Endothelial cell of umbilical vein (primary cell): Measurements from ENCODE around the gene PLXNA3. TPM values are rescaled to one million over a fixed set of nuclear protein-coding genes. Genes with fewer than 3 reads are reported as not detected.

Source experiments
- BruUV-seq: library from RNA; stranded (reverse); fragments of 400-500 nt; replicated peaks from 2 replicates; lab custom pipeline; 2021; lab: Mats Ljungman, UMichigan
- CTCF ChIA-PET: fragments of 300-600, 350-600 bp; sonication (Branson Sonifier 250); formaldehyde crosslinking; loops from one replicate; lab custom pipeline; 2021; ENCODE audit warnings: antibody characterized with exemption, inconsistent platforms; lab: Charles Lee
- POLR2A ChIA-PET: fragments of 300-600, 350-600 bp; sonication (Branson Sonifier 250); formaldehyde crosslinking; loops from one replicate; lab custom pipeline; 2021; ENCODE audit warnings: antibody characterized with exemption, inconsistent platforms; lab: Charles Lee
- DNase-seq: peaks from one replicate; pipeline ENCODE4 v3.0.0-alpha.2; 2011; ENCODE audit warnings: low read depth, low spot score
- FAIRE-seq: peaks from 2 replicates; lab custom pipeline; 2011; peaks lifted over from hg19 to GRCh38; lab: Jason Lieb, UNC
- H2AFZ ChIP-seq: 2 replicates; pipeline ENCODE4 v1.6.0; 2012; ENCODE audit warnings: low read depth, low read length, control low read depth, inconsistent platforms
- H3K27ac ChIP-seq: 2 replicates; pipeline ENCODE4 v1.5.1; 2011; ENCODE audit warnings: low read depth, mild to moderate bottlenecking, control low read depth, low read length, moderate library complexity; ENCODE audit not compliant: insufficient read depth
- H3K27me3 ChIP-seq, 2 experiments: 2 replicates each; pipeline versions ENCODE4 v1.6.0 to v1.6.1; 2011; ENCODE audit warnings: low read length in 2 of 2, mixed read lengths in 1 of 2; ENCODE audit not compliant: control insufficient read depth in 2 of 2, insufficient read depth in 2 of 2
- H3K36me3 ChIP-seq, 2 experiments: 2 replicates in 1 of 2; 3 replicates in 1 of 2; pipeline ENCODE4 v1.5.1; 2011; ENCODE audit warnings: low read length in 2 of 2, mild to moderate bottlenecking in 1 of 2, moderate library complexity in 1 of 2; ENCODE audit not compliant: control insufficient read depth in 2 of 2, insufficient read depth in 2 of 2; ENCODE audit errors: extremely low read depth in 1 of 2
- H3K4me1 ChIP-seq: 3 replicates; pipeline ENCODE4 v1.5.1; 2011; ENCODE audit warnings: mild to moderate bottlenecking, low read length; ENCODE audit not compliant: control insufficient read depth, insufficient read depth; ENCODE audit errors: extremely low read depth
- H3K4me2 ChIP-seq: 2 replicates; pipeline ENCODE4 v1.6.1; 2011; ENCODE audit warnings: low read length, control low read depth, mixed read lengths; ENCODE audit not compliant: insufficient read depth
- H3K4me3 ChIP-seq, 3 experiments: fragments of 200-600 bp in 1 of 3; sonication (generic), shearing (Covaris generic) in 1 of 3; replicated peaks in 1 of 3; 2 replicates each; pipeline ENCODE4 v1.5.1; 2011 to 2016; ENCODE audit warnings: control low read depth in 3 of 3, low read length in 3 of 3, mild to moderate bottlenecking in 2 of 3, inconsistent platforms in 1 of 3, low read depth in 1 of 3, moderate library complexity in 1 of 3; ENCODE audit not compliant: insufficient read depth in 1 of 3
- H3K79me2 ChIP-seq: 2 replicates; pipeline ENCODE4 v1.6.0; 2012; ENCODE audit warnings: low read length, inconsistent platforms; ENCODE audit not compliant: control insufficient read depth, insufficient read depth
- H3K9ac ChIP-seq: replicated peaks from 2 replicates; pipeline ENCODE3; 2011; ENCODE audit warnings: low read length, control low read depth; ENCODE audit not compliant: insufficient read depth; ENCODE audit errors: extremely low read depth
- H3K9me1 ChIP-seq: replicated peaks from 3 replicates; pipeline ENCODE4 v1.6.0; 2011; ENCODE audit warnings: mild to moderate bottlenecking, low read length; ENCODE audit not compliant: control insufficient read depth, insufficient read depth; ENCODE audit errors: extremely low read depth
- H3K9me3 ChIP-seq: replicated peaks from 2 replicates; pipeline ENCODE4 v1.5.1; 2012; ENCODE audit warnings: low read length, inconsistent platforms; ENCODE audit not compliant: control insufficient read depth, insufficient read depth
- H4K20me1 ChIP-seq: replicated peaks from 2 replicates; pipeline ENCODE3; 2011; ENCODE audit warnings: mild to moderate bottlenecking, low read length; ENCODE audit not compliant: control insufficient read depth, insufficient read depth; ENCODE audit errors: extremely low read depth
- EZH2 ChIP-seq: IDR thresholded peaks from 2 replicates; pipeline ENCODE4 v1.6.1; 2012; ENCODE audit warnings: borderline replicate concordance, low read depth, mild to moderate bottlenecking, moderate library complexity, low read length, inconsistent platforms; ENCODE audit not compliant: severe bottlenecking
- FOS ChIP-seq: IDR thresholded peaks from 2 replicates; pipeline ENCODE4 v1.6.1; 2011; ENCODE audit warnings: mild to moderate bottlenecking, low read length, moderate library complexity, borderline replicate concordance; ENCODE audit not compliant: insufficient read depth
- JUN ChIP-seq: IDR thresholded peaks from 2 replicates; pipeline ENCODE4 v1.6.1; 2011; ENCODE audit warnings: borderline replicate concordance, low read depth; ENCODE audit not compliant: insufficient read length, insufficient read depth
- MYC ChIP-seq: IDR thresholded peaks from one replicate; pipeline ENCODE4 v1.6.1; 2011; ENCODE audit warnings: mild to moderate bottlenecking, low read depth, low read length
- POLR2A ChIP-seq: IDR thresholded peaks from 2 replicates; pipeline ENCODE4 v1.6.1; 2012; ENCODE audit warnings: low read depth, mild to moderate bottlenecking, control low read depth, low read length
- POLR2AphosphoS5 ChIP-seq: IDR thresholded peaks from 2 replicates; pipeline ENCODE4 v1.6.1; 2012; ENCODE audit warnings: low read depth, mild to moderate bottlenecking, control low read depth, low read length, moderate library complexity; ENCODE audit not compliant: insufficient read depth
- dilution Hi-C: fragments of 300-500 bp; cut with MboI; formaldehyde crosslinking; loops from one replicate; pipeline ENCODE4 v1.15.0; 2019; ENCODE audit warnings: low sequenced_read_pairs; ENCODE audit not compliant: extremely low pct_ligation_motif_present
- intact Hi-C: fragments of 100-400 bp; cut with micrococcal nuclease; formaldehyde crosslinking; loops from one replicate; pipeline ENCODE4 v1.10.0; 2022
- polyA plus RNA-seq, 4 experiments: library from polyadenylated mRNA; depleted of rRNA in 3 of 4; stranded (reverse) in 3 of 4; unstranded in 1 of 4; fragments of >200 nt; gene quantifications; 2 replicates each; pipeline versions ENCODE4 v1.2.1 to v1.2.3, GENCODE V29; 2011 to 2012; ENCODE audit warnings: missing spikeins in 1 of 4
- total RNA-seq: library from RNA; stranded (reverse); gene quantifications from 2 replicates; pipeline ENCODE4 v1.2.3, GENCODE V29; 2021
- TF ChIP-seq, protein P1 (sequence below), 2 donors: IDR thresholded peaks; 1 replicate in 1 of 2; 2 replicates in 1 of 2; pipeline ENCODE4 v1.5.1; 2011; ENCODE audit warnings: low read length in 2 of 2, mild to moderate bottlenecking in 2 of 2, moderate library complexity in 2 of 2, control low read depth in 1 of 2, inconsistent platforms in 1 of 2, low read depth in 1 of 2; ENCODE audit not compliant: insufficient read depth in 1 of 2; ENCODE audit errors: extremely low read depth in 1 of 2
- TF ChIP-seq, protein P2 (sequence below): IDR thresholded peaks from 2 replicates; pipeline ENCODE4 v1.6.1; 2011; ENCODE audit not compliant: insufficient read depth, insufficient read length

Gene PLXNA3
- total and polyA plus RNA-seq, 2 donors (not counting 3 experiments of a cell fraction or from before 2014, with no cell fraction given) = 56.8 to 58.6 TPM

DNA sequence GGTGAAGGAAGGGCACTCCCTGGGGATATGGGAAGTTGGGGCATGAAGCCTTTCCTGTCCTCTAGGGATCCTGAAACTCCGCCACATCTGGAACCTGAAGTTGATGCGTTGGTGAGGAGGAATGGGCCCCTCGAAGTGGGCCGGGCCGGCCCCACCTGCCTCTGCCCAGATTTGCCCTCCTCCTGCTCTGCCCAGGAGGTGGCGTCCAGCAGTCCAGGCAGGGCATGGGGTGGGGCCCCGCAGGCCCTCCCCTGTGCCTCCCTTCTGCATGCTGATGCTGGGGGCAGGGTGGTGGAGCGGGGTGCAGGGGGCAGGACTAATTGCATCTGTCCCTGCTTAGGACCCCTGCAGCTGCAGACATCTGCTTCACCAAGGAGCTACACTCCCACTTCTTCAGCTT, 44.9 kb upstream of the PLXNA3 start:
- TF ChIP-seq POLR2A = no peak
- no peak for TF ChIP-seq POLR2AphosphoS5
- TF ChIP-seq, protein P1, sequence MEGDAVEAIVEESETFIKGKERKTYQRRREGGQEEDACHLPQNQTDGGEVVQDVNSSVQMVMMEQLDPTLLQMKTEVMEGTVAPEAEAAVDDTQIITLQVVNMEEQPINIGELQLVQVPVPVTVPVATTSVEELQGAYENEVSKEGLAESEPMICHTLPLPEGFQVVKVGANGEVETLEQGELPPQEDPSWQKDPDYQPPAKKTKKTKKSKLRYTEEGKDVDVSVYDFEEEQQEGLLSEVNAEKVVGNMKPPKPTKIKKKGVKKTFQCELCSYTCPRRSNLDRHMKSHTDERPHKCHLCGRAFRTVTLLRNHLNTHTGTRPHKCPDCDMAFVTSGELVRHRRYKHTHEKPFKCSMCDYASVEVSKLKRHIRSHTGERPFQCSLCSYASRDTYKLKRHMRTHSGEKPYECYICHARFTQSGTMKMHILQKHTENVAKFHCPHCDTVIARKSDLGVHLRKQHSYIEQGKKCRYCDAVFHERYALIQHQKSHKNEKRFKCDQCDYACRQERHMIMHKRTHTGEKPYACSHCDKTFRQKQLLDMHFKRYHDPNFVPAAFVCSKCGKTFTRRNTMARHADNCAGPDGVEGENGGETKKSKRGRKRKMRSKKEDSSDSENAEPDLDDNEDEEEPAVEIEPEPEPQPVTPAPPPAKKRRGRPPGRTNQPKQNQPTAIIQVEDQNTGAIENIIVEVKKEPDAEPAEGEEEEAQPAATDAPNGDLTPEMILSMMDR (IDR thresholded peaks at IDR 0.05; ENCODE audit: extremely low read depth in 1 of 2, insufficient read depth in 1 of 2, low read depth in 1 of 2, low read length in 2 of 2) = no peak
- no peak for TF ChIP-seq JUN
- no peak for TF ChIP-seq FOS
- no peak for TF ChIP-seq EZH2
- TF ChIP-seq MYC = no peak
- TF ChIP-seq, protein P2, sequence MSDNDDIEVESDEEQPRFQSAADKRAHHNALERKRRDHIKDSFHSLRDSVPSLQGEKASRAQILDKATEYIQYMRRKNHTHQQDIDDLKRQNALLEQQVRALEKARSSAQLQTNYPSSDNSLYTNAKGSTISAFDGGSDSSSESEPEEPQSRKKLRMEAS = no peak
- Histone ChIP-seq H4K20me1 (no peaks in the 10 kb centered on the region), H3K4me2 (no peak overlapping the region), H3K4me3 (no peak overlapping the region), H3K36me3 (no peaks in the 10 kb centered on the region), H3K27me3 (no peaks in the 10 kb centered on the region), H3K27ac (no peak overlapping the region), H3K4me1 (peaks cover 21% of the 10 kb centered on the region), H3K9me1 (no peaks in the 10 kb centered on the region), H3K79me2 (peaks cover 10% of the 10 kb centered on the region), H3K9me3 (no peaks in the 10 kb centered on the region), H3K9ac (no peak overlapping the region), H2AFZ (no peak overlapping the region)
- DNase-seq (no peak), FAIRE-seq (no peak)
- BruUV-seq = no TSS peak
- dilution Hi-C loops = no loop called here
- ChIA-PET POLR2A (interaction anchor here (1.4 kb wide), 1 partner anchor 13 kb away, joined by 3 read pairs; no protein-coding TSS in a partner anchor), CTCF (interaction anchor here (1.1 kb wide), 1 partner anchor 11 kb away, joined by 3 read pairs; no protein-coding TSS in a partner anchor)
- intact Hi-C loops = no loop called here
